HS-5 (cell line): ENCODE results near the gene CDH2.

Experiments
- DNase-seq: peaks from one replicate; pipeline ENCODE4 v3.0.0-alpha.2; 2012; ENCODE audit warnings: low read depth

CDH2 gene

DNA sequence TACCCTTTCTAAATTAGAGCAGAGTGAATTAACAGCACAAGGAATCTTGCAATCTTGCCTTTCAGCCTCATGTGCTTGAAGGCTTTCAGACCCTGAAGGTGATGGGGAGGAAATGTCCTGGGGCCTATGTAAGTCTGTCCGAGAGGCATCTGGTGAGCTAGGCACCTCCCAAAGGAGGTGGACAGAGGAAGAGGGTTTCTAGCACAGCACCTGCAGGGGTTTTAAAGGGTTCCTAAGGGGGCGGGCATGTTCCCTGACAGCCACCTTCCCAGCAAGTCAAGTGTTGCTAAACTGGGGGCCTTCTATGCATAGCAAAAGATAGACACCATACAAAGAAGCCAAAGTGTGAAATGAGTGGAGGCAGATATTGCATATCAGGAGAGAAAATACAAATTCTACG is 88.5 kb downstream of the CDH2 start:
- no peak for DNase-seq

DNA sequence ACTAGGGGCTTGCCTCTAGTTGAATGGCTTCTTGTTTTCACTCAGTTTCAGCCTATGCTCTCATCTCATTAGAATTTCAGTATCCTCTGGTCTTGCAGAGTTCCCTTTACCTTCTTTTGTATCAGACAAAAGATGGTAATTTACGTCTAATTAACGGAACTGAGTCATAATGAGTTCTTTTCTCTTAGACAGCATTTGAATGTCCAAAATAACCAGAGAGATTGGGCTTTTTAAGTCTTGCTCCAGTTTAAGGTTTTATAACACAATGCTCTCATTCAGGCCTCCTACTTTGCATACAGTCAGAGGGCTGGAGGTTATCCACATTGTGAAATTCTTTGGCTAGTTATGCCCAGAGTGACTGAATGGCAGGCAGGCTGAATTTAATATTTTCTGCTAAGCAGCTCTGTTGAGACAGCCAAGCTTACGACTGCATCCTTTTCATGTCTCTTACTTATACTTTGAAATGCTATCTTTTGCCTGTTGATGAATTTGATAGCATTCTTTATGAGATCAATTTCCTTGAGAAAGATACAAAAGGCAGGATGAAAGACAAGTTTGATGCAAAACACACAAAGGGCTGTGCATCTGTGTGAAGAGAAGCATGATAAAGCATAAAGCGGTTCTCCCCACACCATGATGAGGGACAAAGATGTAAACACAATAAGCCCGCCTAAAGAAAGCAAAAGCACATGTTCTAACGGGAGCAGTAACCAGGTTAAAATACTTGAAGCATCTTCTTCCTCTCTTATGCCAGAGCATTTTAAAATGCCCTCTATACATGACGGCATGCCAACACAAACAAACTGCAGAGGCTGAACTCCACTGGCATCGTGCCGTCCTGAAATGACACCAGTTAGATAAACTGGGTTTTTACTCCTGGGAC is 90.0 kb downstream of the CDH2 start:
- DNase-seq, result no peak

DNA sequence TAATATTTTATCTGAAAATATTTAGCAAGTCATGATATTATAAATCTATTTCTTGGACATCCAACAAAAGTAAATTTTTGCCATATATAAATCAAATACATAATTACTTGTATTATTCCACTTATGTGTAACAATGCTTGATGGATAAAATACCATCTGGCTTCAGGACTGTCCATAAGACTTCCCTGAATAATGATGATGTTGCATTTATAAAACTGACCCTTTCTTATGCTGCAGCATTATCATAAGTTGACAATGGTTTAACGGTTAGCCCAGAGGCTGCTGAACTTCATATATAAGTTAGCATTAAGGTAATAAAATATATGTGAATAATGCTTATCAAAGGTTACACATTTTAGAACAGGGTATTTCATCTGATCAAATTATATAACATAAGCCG is 95.4 kb downstream of the CDH2 start:
- no peak for DNase-seq

DNA sequence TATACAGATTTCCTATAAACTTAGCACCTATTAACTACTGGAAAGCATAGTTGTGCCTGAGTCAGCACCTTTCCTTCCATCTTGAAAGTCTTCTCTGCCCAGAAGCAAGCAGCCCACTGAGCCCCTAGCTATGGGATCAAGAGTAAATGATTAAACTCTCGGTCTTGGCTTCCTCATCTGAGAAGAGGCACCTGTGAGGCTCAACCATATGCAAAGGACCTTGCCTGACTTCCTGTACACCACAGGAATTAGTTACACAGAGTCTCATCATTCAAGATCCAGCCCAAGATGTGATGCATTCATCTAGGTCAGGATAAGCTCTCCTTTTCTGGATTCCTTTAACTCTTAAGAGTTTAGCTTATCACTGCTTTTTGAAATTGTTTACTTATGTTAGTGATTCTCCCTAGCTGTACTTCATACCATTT is 96.0 kb downstream of the CDH2 start:
- DNase-seq, result no peak

DNA sequence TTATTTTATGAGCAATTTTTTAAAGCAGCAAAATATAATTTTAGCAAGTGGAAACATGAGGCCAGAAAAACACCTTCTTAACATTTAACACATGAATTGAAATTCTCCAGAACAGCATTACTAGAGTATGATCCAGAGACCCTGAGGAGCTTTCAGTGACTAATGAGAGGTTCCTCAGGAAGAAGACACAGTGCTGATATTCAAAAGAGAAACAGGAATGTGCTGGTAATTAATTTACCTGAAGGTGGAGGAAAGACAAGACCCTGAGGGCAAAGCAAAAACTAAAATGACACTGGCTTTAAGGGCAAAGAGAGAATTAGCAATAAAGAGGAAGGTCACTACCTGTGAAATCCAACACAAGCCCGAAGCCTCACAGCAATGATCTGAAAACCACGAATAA is 97.0 kb downstream of the CDH2 start:
- no peak for DNase-seq

DNA sequence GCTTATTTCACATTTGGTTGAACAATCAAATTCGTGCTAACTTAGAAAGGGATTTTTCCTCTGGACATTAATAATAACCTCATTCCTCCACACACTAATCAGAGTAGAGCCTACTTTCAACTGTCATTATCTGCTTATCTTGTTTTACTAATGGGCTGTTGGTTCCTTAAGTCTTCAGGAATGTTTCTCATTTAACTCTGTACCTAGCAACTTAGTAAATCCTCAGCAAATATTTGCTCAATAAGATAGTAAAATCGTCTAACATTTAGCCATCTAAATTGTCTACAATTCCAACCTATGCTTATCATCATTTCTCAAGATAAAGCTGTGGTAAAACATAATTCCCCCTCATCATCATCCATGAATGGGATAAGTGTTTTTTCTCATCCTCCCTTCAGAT is 98.1 kb downstream of the CDH2 start:
- DNase-seq, result no peak

DNA sequence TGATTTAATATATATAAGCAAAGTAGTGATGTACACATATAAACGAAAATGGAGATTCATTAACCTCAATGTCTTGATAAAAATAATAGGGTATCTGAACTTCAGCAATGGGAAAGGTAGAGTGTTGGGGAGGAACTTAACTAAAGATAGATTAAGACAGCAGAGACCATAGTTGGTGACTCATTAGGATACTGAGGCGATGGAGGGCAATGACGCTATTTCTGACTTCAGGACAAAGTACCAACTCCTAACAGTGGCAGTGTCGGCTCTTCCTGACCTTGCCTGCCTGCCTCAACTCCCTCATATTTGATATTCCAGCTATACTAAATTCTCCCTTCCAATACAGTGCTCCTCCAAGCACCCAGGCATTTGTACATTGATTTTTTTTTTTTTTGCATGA is 98.6 kb downstream of the CDH2 start:
- no peak for DNase-seq

DNA sequence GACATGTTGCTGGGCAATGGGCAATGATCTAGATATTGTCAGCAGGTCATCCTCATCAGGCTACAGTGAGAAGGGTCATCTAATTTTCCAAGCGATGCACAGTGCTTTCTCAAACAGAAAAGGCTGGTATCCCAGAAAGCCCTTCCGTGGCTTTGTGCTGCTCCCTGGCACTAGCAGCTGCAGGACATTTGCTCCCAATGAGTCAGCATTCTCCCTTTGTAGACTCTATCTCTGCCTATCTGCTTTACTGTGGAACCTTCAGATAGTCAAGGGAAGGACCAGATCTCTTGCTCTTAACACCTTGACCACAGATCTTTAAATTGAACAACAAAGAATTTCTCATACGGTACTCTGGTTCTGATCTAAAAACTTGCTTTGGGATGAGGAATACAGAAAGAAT is 101.4 kb downstream of the CDH2 start:
- no peak for DNase-seq

DNA sequence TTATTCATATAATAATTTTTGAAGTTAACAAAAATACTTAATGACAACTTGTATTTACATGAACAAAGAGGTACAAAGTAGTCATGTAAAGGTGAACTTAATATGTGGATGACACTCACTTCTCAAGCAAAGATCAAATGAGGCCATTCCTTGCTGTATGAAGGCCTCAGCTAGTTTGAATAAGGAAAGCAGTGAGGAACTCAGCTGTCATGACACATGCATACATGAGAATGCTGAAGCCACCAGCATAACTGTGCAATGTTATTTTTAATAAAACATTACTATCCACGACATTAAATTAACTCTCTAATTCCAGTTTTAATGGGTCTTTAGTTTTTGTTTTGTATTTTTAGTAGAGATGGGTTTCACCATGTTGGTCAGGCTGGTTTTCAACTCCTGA is 102.9 kb downstream of the CDH2 start:
- DNase-seq, result no peak

DNA sequence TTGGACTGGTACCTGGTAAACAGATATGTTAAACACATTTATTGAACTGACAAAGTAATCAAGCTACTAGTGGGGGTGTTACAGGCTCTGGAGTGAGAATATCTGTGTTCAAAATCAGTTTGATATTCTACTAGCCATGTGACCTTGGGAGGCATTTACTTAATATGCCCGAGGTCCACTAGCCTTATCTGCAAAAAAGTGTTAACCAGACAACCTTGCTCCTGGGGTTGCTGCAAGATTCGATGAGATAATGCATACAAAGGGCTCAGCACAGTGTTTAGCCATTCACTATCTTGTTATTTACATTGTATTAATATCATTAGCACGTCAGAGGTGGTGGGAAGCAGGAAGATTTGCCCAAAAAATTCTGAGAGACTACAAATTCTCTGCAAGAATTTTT is 103.3 kb downstream of the CDH2 start:
- DNase-seq, result no peak

DNA sequence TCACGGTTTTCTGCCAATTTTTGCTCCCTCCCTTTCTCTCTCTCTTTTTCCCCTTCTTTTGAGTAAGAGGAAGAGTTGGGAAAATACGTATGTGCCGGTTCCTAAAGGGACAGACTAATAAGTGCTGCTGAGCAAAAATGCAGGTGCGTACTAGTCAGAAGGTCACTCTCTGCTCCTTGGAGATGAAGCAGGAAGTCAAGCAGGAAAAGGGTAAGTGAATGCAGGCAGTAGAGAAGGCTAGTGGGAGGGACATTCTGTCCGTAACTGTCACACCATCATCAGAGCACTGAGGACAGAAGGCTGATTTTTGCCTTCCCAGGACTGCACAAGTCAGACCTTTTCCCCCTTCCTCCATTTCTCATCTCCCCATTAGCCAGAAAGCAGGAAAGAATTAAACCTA is 105.7 kb downstream of the CDH2 start:
- DNase-seq, result no peak

DNA sequence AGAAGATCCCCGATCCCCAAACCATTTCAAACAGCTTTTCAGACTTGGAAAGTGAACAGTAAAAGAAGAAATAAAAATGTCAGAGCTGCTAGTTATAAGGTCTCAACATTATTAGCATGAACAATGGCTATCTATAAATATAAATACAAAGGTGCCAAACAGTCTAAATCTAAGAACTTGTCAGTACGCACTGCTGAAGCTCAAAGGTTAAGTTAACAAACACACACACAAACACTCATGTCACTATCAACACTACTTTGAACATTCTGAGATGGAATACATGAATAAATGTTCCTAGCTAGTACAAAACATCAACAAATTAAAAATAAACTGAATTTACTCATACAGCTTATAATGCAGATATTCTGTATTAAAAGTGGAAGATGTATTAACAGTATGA is 108.7 kb downstream of the CDH2 start:
- no peak for DNase-seq

DNA sequence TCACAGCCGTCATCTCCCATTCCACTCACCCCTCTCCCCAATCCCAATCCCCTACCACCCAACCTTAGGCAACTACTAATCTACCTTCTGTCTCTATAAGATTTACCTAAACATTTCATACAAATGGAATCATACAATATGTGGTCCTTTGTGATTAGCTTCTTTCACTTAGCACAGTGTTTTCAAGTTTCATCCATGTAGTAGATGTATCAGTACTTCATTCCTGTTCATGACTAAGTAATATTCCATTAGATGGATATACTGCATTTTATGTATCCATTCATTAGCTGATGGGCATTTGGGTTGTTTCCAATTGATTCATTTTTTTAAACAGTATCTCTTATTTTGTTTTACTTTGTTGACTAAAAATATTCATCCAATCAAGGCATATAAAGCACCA is 109.6 kb downstream of the CDH2 start:
- DNase-seq, result no peak

DNA sequence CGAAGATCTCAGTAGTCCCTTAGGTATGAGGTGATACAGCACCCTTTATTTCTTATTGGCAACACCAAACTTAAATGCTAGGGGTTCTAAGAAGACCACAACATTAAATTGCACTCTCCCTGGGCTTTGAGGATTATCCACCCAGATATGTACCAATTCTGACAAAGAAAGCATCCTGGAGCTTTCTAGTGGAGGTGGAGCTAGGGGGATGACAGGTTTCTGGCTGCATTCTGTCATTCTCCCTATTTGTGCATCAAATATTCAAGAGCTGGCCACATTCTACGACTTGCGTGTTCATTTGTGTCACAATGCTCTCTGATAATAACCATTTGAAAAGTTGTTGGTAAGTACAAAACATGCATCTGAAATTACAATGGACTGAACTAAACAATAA is 111.1 kb downstream of the CDH2 start:
- DNase-seq, result no peak

DNA sequence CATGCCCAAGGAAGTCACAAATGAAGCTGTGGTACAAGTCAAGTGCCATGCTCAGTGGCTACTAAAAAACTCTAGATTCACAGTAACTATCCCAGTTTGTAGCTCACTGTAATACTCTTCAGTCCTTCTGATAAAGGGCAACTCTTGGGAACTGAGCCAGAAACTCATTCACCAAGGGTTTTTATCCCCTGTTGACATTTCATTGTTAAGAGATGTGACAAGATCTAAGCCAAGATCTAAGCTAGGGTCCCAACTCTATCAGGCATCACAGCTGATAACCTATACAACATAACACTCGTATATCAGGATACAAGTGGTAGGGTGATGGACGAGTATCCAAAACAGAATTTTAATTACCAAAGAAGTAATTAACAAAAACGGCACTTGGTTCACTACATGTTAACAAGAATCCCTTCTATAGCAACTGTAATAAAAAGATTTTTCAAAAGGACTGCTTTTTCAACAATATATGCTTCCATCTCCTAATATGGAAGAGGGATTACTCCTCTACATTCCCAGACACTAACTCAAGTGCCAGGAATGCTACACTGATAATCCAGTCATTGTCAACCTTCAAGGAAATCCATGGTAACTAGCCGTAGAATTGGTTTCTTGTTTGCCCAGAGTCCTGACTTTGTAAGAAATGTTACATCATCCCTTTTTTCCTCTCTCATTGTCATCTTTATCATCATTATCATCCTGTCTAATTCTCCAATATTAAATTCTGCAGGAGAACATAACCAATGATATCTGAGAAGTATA is 111.7 kb downstream of the CDH2 start:
- peak; percentile 60 for DNase-seq

DNA sequence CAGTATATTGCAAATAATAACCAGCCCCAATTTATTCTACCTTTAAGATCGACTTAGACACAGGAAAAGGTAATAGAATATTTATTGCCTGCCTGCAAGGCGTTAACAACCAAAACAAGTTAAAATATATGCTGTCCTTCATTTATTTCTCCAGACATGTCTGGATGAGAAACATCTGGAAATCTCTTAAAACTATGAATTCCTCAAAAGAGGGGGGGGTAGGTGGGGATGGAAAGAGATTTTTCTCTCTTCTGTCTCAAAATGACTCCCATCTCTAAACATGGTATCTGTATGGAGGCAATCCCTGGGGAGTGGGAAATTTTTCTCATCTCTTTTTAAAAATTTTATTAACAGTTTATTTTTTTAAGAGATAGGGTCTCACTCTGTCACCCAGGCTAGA is 113.0 kb downstream of the CDH2 start:
- DNase-seq, result no peak

DNA sequence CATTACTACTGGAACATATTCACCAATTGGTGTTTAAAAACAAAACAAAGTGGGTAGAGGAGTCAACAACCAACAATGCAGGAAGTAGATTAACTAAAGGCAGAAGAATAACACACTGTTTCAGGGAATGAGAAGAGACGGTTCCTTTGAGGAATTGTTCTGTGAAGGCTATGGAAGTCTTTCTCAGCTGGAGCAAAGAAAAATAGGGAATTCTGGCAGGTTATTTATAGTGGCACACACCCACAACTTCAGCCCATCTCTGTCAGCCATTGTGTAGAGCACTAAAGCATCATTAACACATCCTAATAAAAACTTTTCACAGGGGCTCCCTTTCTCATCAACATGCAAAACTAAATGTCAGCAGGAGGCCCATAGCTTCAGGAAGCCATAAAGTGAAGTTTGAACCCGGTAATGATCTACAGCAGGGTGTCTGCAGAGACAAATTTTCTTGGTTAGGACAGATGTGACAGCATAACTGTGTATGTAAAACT is 113.6 kb downstream of the CDH2 start:
- DNase-seq, result no peak

DNA sequence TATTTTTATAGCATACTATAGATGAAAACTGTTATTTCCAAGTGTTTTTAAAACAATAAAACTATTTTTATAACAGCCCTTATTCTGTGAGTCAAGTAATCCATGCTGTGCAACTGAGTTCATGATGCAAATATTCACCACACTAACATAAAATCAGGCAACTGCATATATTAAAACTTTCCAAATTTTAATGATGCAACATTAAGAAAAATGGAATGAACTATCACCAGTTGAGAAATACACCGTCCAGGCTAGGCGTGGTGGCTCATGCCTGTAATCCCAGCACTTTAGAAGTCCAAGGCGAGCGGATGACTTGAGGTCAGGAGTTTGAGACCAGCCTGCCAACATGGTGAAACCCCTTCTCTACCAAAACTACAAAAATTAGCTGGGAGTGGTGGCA is 114.5 kb downstream of the CDH2 start:
- DNase-seq, result no peak

DNA sequence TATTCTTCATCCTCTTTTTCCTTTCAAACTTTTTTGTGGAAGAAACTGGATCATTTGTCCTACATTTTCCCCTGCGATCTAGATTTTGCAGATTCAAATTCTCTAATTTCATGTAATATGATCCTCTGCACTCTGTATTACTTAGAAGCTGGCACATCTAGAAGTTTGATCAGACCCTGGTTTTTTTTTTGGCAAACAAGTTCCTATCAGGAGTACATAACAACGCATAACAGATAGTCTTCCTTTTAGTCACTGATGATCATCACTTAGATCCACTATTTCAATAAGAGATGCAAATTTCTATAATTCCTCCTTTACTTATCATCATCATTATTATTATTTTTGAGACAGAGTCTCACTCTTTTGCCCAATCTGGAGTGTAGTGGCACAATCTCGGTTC is 117.1 kb downstream of the CDH2 start:
- DNase-seq, result no peak

DNA sequence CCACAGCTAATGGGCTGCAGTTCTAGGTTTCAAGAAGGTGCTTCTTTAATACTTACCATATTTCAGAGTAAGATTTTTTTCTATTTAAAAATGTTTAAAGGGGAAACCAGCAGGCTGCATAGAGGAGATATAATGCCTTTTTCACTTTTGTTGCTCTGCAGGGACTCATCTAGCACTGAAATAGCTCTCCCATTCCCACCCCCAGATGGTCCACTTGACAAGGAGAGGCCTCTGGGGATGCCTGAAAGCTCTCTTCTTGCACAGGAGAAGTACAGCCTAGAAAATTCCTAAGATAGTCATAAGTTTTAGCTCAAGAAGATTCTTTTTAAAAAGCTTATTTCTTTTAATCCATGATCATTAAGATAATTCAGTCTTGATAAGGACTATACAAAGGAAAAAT is 126.4 kb downstream of the CDH2 start:
- no peak for DNase-seq

DNA sequence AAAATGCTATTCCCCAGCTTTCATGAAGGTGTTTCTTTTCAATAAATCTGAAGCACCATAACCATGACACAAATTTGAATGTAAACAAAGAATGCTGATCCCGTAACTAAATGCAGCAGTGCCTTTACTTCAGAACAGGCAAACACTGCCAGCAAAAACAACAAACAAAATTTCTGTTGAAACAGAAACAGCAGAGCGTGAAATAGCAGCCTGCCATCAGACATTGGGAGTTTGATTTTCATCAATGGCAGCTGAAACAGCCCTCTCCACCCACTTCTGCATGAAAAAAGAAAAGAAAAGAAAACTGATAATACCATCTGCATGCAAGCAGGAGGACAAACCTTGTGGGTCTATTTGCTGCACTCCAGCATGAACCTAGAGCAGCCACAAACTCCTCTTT is 128.3 kb downstream of the CDH2 start:
- no peak for DNase-seq

DNA sequence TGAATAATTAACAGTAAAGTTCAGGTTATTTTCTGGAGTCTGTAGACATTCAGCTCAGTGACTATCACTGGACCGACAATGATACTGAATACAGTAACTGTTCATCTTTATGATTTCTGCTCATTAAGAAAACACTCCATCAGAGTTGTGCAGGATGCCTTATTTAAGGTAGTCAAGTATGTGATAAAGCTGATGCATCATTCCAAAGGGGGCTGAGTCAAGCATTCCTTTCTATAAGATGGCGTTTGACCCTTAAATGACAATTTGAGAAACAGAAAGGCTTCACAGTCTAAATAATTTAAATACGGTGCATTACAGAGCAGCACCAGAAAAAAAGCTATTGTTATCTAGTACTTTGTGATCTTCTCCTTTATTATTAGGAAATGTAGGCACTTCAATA is 131.1 kb downstream of the CDH2 start:
- DNase-seq, result no peak

DNA sequence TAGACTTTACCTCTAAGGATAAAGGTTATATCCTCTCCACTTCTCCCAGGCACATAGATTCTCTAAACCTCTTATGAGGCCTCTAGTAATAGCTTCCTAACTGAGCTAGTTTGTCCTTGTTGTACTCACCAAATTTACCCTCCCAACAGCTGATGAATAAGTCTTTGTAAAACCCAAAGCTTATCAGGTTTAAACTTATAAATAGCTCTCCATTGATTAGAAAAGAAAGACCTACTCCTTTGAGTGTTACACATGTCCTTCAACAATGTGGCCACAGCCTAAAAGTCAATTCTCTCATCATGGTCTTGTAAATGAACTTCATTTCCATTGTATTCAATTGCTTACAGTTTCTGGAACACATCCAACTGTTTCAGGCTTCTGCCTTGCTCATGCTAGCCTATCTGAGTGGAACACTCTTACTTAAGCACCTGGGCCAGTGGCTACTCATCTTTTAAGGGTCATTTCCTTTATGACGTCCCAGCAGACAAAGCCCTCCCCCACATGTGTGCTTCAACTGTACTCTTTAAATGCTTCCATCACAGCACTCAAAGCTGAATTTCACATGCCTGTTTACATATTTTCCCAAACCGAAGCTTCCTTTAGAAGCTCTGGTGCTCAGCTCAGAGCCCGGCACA is 131.6 kb downstream of the CDH2 start:
- no peak for DNase-seq
